ENCODE measurements around the gene YY1.

DNA sequence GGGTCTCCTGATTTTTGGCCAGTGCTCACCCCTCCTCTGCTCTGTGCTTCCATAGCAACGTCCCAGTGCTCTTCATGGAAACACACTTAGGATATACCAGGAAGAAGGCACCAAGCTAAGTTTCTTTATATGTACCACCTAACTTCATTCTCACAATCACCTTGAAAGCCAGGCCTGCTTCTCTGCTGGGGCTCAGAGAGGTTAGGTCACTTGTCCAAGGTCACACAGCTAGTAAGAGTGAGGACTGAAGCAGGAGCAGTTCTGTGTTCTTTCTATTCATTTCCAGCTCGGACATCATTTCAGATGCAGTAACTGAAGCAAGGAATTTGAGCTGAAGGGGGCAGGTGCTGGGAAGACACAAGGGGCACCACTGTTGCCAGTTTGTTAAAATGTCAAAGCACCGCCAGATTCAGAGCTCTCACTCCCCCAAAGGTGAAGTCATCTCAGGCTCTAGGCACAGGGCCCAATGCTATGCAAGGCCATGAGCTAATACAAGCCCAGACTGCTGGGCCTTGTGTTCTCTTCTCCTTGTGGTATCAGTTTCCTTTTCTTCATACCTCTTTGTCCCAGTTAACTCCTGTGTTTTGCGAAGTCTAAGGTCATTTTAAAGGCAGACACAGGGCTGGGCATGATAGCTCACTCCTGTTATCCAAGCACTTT is 19.7 kb upstream of the YY1 start:
- TF ChIP-seq, protein P1, sequence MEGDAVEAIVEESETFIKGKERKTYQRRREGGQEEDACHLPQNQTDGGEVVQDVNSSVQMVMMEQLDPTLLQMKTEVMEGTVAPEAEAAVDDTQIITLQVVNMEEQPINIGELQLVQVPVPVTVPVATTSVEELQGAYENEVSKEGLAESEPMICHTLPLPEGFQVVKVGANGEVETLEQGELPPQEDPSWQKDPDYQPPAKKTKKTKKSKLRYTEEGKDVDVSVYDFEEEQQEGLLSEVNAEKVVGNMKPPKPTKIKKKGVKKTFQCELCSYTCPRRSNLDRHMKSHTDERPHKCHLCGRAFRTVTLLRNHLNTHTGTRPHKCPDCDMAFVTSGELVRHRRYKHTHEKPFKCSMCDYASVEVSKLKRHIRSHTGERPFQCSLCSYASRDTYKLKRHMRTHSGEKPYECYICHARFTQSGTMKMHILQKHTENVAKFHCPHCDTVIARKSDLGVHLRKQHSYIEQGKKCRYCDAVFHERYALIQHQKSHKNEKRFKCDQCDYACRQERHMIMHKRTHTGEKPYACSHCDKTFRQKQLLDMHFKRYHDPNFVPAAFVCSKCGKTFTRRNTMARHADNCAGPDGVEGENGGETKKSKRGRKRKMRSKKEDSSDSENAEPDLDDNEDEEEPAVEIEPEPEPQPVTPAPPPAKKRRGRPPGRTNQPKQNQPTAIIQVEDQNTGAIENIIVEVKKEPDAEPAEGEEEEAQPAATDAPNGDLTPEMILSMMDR (IDR thresholded peaks at IDR 0.05), result no peak
- TF ChIP-seq POLR2A (IDR thresholded peaks at IDR 0.05), result no peak
- no peak for TF ChIP-seq EP300 (IDR thresholded peaks at IDR 0.05)

Data from upper lobe of left lung (tissue), 4 donors.